Left kidney (tissue), 2 donors: ENCODE data around the gene RELN. TPM values are rescaled to one million over a fixed set of nuclear protein-coding genes. Genes with fewer than 3 reads are reported as not detected.

Experiments
- DNase-seq: peaks from one replicate; pipeline ENCODE4 v3.0.0-alpha.2; 2013
- polyA plus RNA-seq: library from polyadenylated mRNA; unstranded; fragments of 120-200 nt; gene quantifications from one replicate; pipeline ENCODE4 v1.2.1, GENCODE V29; 2013; ENCODE audit not compliant: insufficient read length

Gene RELN
- polyA plus RNA-seq, 1 donor, result 21.8 TPM

GRCh38 chr7:103894656-103895596 lies 94.5 kb downstream of the RELN start:
- DNase-seq, result no peak

- no peak for DNase-seq
These were observed 96.1 kb downstream of the RELN start for GRCh38 chr7:103893350-103893749.

- DNase-seq, result no peak
These were observed 100.0 kb downstream of the RELN start for GRCh38 chr7:103889451-103889850.

- DNase-seq, result no peak
These were observed 100.8 kb downstream of the RELN start for GRCh38 chr7:103888603-103889153.

GRCh38 chr7:103887853-103888602 lies 101.4 kb downstream of the RELN start:
- DNase-seq, result no peak

GRCh38 chr7:103887050-103887449 lies 102.4 kb downstream of the RELN start:
- DNase-seq, result no peak

- no peak for DNase-seq
These were observed 109.4 kb downstream of the RELN start for GRCh38 chr7:103879928-103880600.

- DNase-seq, result no peak
These were observed 110.0 kb downstream of the RELN start for GRCh38 chr7:103879411-103879810.

GRCh38 chr7:103877565-103877964 lies 111.9 kb downstream of the RELN start:
- DNase-seq, result no peak

GRCh38 chr7:103875718-103876117 lies 113.7 kb downstream of the RELN start:
- no peak for DNase-seq

- no peak for DNase-seq
These were observed 118.0 kb downstream of the RELN start for GRCh38 chr7:103871473-103871872.

GRCh38 chr7:103870664-103871063 lies 118.8 kb downstream of the RELN start:
- no peak for DNase-seq

GRCh38 chr7:103867874-103868273 lies 121.6 kb downstream of the RELN start:
- no peak for DNase-seq

- peak; percentile 22 for DNase-seq
These were observed 122.5 kb downstream of the RELN start for GRCh38 chr7:103866919-103867318.

GRCh38 chr7:103865442-103865841 lies 124.0 kb downstream of the RELN start:
- DNase-seq, result no peak

GRCh38 chr7:103862302-103863035 lies 127.0 kb downstream of the RELN start:
- DNase-seq, result no peak

GRCh38 chr7:103859709-103860108 lies 129.7 kb downstream of the RELN start:
- no peak for DNase-seq

- no peak for DNase-seq
These were observed 132.0 kb downstream of the RELN start for GRCh38 chr7:103857435-103857834.

- DNase-seq, result no peak
These were observed 132.5 kb downstream of the RELN start for GRCh38 chr7:103856929-103857328.

- no peak for DNase-seq
These were observed 133.8 kb downstream of the RELN start for GRCh38 chr7:103855671-103856070.

GRCh38 chr7:103854611-103855010 lies 134.8 kb downstream of the RELN start:
- DNase-seq, result no peak

GRCh38 chr7:103851357-103851756 lies 138.1 kb downstream of the RELN start:
- DNase-seq, result peak; percentile 31
